Neural cell (in vitro differentiated cells): ENCODE measurements around the gene MXD3. TPM values are rescaled to one million over a fixed set of nuclear protein-coding genes. Genes with fewer than 3 reads are reported as not detected.

ENCODE experiments used
- H2AFZ ChIP-seq: fragments of 200-600, 300-800 bp; sonication (generic), shearing (Covaris generic); 2 replicates; pipeline ENCODE4 v1.6.0; 2014; ENCODE audit warnings: low read depth, mild to moderate bottlenecking, antibody characterized with exemption, low read length, moderate library complexity
- H3F3A ChIP-seq: fragments of 200-600 bp; shearing (Covaris generic); 2 replicates; pipeline ENCODE4 v1.6.1; 2016; ENCODE audit warnings: mild to moderate bottlenecking, moderate library complexity, mixed read lengths, antibody characterized with exemption, low read length; ENCODE audit not compliant: insufficient read depth, poor library complexity, severe bottlenecking
- H3K27ac ChIP-seq: fragments of 200-600, 300-800 bp; sonication (generic), shearing (Covaris generic); 2 replicates; pipeline ENCODE4 v1.5.1; 2014; ENCODE audit warnings: mild to moderate bottlenecking, low read length, moderate library complexity
- H3K27me3 ChIP-seq: fragments of 300-800, 200-600 bp; sonication (generic), shearing (Covaris generic); 2 replicates; pipeline ENCODE4 v1.6.0; 2014; ENCODE audit warnings: mild to moderate bottlenecking, low read depth, low read length, moderate library complexity; ENCODE audit not compliant: insufficient read depth
- H3K36me3 ChIP-seq: fragments of 300-800, 200-600 bp; sonication (generic), shearing (Covaris generic); 2 replicates; pipeline ENCODE4 v1.5.1; 2014; ENCODE audit warnings: mild to moderate bottlenecking, antibody characterized with exemption, low read length, moderate library complexity; ENCODE audit not compliant: insufficient read depth
- H3K4me2 ChIP-seq: fragments of 300-800, 200-600 bp; sonication (generic), shearing (Covaris generic); 2 replicates; pipeline ENCODE4 v1.6.0; 2014; ENCODE audit warnings: mild to moderate bottlenecking, low read length
- H3K4me3 ChIP-seq: fragments of 300-800, 200-600 bp; sonication (generic), shearing (Covaris generic); 2 replicates; pipeline ENCODE4 v1.5.1; 2014; ENCODE audit warnings: mild to moderate bottlenecking, low read length, moderate library complexity
- H3K79me2 ChIP-seq: fragments of 200-600 bp; shearing (Covaris generic); replicated peaks from 2 replicates; pipeline ENCODE4 v1.6.0; 2014; ENCODE audit warnings: mild to moderate bottlenecking, low read length, moderate library complexity; ENCODE audit not compliant: insufficient read depth
- H3K9ac ChIP-seq: fragments of 300-800, 200-600 bp; sonication (generic), shearing (Covaris generic); 2 replicates; pipeline ENCODE4 v1.6.1; 2016; ENCODE audit warnings: mild to moderate bottlenecking, low read length, mixed read lengths
- H3K9me2 ChIP-seq: fragments of 200-600 bp; shearing (Covaris generic); 2 replicates; pipeline ENCODE4 v1.6.1; 2016; ENCODE audit warnings: mild to moderate bottlenecking, low read length, mixed read lengths; ENCODE audit not compliant: insufficient read depth
- H3K9me3 ChIP-seq: fragments of 200-600, 300-800 bp; sonication (generic), shearing (Covaris generic); 2 replicates; pipeline ENCODE4 v1.6.1; 2016; ENCODE audit warnings: mild to moderate bottlenecking, mixed run types, low read length, moderate library complexity, mixed read lengths
- H4K20me1 ChIP-seq: fragments of 200-600 bp; shearing (Covaris generic); 2 replicates; pipeline ENCODE4 v1.6.1; 2016; ENCODE audit warnings: mild to moderate bottlenecking, mixed run types; ENCODE audit not compliant: insufficient read depth
- CTCF ChIP-seq: fragments of 450-650 bp; IDR thresholded peaks from 2 replicates; pipeline ENCODE4 v1.5.1; 2014; ENCODE audit warnings: antibody characterized with exemption, mild to moderate bottlenecking, moderate library complexity; ENCODE audit not compliant: poor library complexity, severe bottlenecking
- EP300 ChIP-seq: fragments of 450-650 bp; conservative IDR thresholded peaks from 2 replicates; pipeline ENCODE4 v1.6.1; 2014; ENCODE audit warnings: antibody characterized with exemption, mild to moderate bottlenecking, moderate library complexity; ENCODE audit not compliant: poor library complexity, severe bottlenecking
- EZH2 ChIP-seq: fragments of 200-600, 300-800 bp; shearing (Covaris generic), sonication (generic); IDR thresholded peaks from 2 replicates; pipeline ENCODE4 v1.6.1; 2014; ENCODE audit warnings: antibody characterized with exemption, low read length, borderline replicate concordance, mild to moderate bottlenecking; ENCODE audit not compliant: insufficient read depth, poor library complexity, severe bottlenecking
- MXI1 ChIP-seq: fragments of 450-650 bp; conservative IDR thresholded peaks from 2 replicates; pipeline ENCODE4 v1.6.1; 2014; ENCODE audit warnings: antibody characterized with exemption, mild to moderate bottlenecking; ENCODE audit not compliant: poor library complexity, severe bottlenecking
- POLR2AphosphoS5 ChIP-seq: IDR thresholded peaks from 2 replicates; pipeline ENCODE4 v1.6.1; 2012
- RAD21 ChIP-seq: fragments of 450-650 bp; conservative IDR thresholded peaks from 2 replicates; pipeline ENCODE4 v1.6.1; 2014; ENCODE audit warnings: antibody characterized with exemption, mild to moderate bottlenecking, moderate library complexity
- REST ChIP-seq: IDR thresholded peaks from 2 replicates; pipeline ENCODE4 v1.6.1; 2012; ENCODE audit warnings: borderline replicate concordance
- SMC3 ChIP-seq: fragments of 450-650 bp; conservative IDR thresholded peaks from 2 replicates; pipeline ENCODE4 v1.6.1; 2014; ENCODE audit warnings: antibody characterized with exemption, mild to moderate bottlenecking, moderate library complexity; ENCODE audit not compliant: poor library complexity
- TAF1 ChIP-seq: IDR thresholded peaks from 2 replicates; pipeline ENCODE4 v1.6.1; 2012; ENCODE audit warnings: low read depth
- polyA plus RNA-seq: library from polyadenylated mRNA; depleted of rRNA; stranded (reverse); fragments of >200 nt; gene quantifications from 2 replicates; pipeline ENCODE4 v1.2.3, GENCODE V29; 2014

MXD3 gene
- polyA plus RNA-seq, 1 donor from 2014 or later = 9.3 TPM

DNA sequence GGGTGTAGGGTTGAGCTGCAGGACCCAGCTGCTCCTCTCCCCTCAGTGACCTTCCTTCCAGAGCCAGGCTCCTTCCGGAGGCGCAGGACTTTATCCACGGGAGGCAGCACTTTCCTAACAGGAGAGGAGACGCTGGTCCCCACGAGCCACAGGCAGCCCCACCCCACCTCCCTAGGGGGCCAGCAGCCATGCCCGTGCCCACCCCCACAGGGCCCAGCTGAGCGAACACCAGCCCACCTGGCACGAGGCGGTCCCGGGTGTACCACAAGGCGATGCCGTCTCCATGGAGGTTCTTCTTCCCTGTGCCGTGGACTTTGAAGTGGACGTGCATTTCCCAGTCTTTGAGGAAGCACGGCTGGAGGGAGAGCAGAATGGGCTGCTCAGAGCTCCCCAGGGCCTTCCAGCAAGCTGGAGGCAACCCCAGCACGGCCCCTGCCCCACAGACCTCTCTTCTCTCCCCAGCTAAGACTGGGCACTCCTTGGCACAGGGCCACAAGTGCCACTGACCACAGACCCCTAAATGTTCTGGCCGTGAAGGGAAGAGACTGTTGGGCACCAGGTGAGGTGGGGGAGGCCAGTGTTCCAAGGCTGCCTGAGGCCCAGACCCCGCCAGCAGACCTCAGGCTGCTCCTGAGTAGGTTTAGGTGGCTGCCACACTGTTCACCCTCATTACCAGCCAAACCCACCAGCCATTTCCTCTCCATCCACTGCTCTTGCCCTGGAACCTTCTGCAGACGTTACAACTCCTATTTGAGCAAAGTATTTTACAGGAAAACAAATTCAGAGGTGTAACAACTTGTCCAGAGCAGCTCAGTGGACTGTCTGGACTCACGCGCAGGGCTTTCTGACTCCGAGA lies 26.8 kb upstream of the MXD3 start:
- H2AFZ ChIP-seq = no peak overlapping the region
- no peaks in the 10 kb centered on the region for H3K27me3 ChIP-seq
- no peak overlapping the region for H3K27ac ChIP-seq
- H3K79me2 ChIP-seq = peaks cover 13% of the 10 kb centered on the region
- H3K9ac ChIP-seq = no peak overlapping the region
- H3K9me3 ChIP-seq = no peaks in the 10 kb centered on the region
- H3K4me2 ChIP-seq = no peak overlapping the region
- H3K4me3 ChIP-seq = no peak overlapping the region
- TF ChIP-seq POLR2AphosphoS5 = no peak
- no peak for TF ChIP-seq CTCF
- no peak for TF ChIP-seq MXI1
- TF ChIP-seq EZH2 = no peak
- TF ChIP-seq EP300 = no peak
- TF ChIP-seq RAD21 = no peak
- no peak for TF ChIP-seq TAF1
- no peak for TF ChIP-seq REST
- no peak for TF ChIP-seq SMC3
- H3F3A ChIP-seq = no peaks in the 10 kb centered on the region
- no peaks in the 10 kb centered on the region for H3K9me2 ChIP-seq
- no peaks in the 10 kb centered on the region for H4K20me1 ChIP-seq
- H3K36me3 ChIP-seq = no peaks in the 10 kb centered on the region

DNA sequence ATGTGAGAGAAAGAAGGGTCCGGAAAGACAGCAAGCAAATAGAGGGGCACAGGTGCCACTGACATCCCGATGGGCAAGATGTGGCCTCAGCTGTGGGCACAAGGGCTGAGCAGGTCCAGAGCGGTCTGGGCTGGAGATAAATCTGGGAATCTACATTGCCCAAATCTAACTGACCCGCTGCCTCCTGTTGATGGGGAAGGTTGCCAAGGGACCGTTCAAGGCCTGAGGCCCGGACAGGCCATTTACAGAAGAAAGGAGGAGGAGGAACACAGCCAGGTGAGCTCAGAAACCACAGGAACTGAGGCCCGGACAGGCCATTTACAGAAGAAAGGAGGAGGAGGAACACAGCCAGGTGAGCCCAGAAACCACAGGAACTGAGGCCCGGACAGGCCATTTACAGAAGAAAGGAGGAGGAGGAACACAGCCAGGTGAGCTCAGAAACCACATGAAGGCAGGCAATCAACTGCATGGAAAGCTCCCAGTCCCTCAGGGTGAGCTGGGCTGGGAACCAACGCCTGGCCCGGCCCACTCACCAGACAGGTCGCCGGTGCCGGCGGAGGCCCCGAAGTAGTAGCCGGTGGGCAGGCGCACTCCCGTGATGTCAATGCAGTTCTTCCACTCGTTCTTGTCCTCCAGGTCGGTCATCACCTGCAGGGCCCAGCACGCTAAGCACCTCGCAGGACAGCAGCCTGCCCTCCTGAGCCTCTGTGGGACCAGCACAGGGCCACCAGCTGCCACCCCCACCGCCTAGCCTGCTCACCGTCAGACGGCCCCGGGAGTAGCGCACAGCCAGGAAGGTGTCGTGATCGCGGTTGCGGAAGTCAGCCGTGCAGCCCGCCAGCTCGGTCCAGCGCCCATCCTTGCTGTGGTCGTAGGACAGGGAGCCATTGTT lies 25.2 kb upstream of the MXD3 start:
- H3K36me3 ChIP-seq = no peaks in the 10 kb centered on the region
- TF ChIP-seq SMC3 = no peak
- TF ChIP-seq EZH2 = no peak
- TF ChIP-seq POLR2AphosphoS5 = no peak
- no peak for TF ChIP-seq MXI1
- TF ChIP-seq REST = no peak
- no peak for TF ChIP-seq RAD21
- TF ChIP-seq EP300 = no peak
- no peak for TF ChIP-seq CTCF
- TF ChIP-seq TAF1 = no peak

More for the DNA sequence above, 25.2 kb upstream of the MXD3 start:
- no peaks in the 10 kb centered on the region for H3K9me3 ChIP-seq
- H3K4me2 ChIP-seq = no peak overlapping the region
- H2AFZ ChIP-seq = no peak overlapping the region
- H3K4me3 ChIP-seq = no peak overlapping the region
- peaks cover 9% of the 10 kb centered on the region for H3K79me2 ChIP-seq
- no peaks in the 10 kb centered on the region for H3F3A ChIP-seq
- no peaks in the 10 kb centered on the region for H4K20me1 ChIP-seq
- H3K27ac ChIP-seq = no peak overlapping the region
- H3K9ac ChIP-seq = no peak overlapping the region
- no peaks in the 10 kb centered on the region for H3K27me3 ChIP-seq
- H3K9me2 ChIP-seq = no peaks in the 10 kb centered on the region
